HepG2 (cell line): ENCODE results near the gene BRD2. TPM values are rescaled to one million over a fixed set of nuclear protein-coding genes. Genes with fewer than 3 reads are reported as not detected.

Experiments
- CEBPG ChIP-seq: IDR thresholded peaks from 2 replicates; pipeline ENCODE4 v1.6.1; 2016
- KDM4B ChIP-seq: sonication (generic); formaldehyde crosslinking; IDR thresholded peaks from 2 replicates; pipeline ENCODE4 v1.4.0; 2020; ENCODE audit warnings: missing genetic modification reagents
- MEIS1 ChIP-seq: sonication (generic); formaldehyde crosslinking; IDR thresholded peaks from 2 replicates; pipeline ENCODE4 v1.9.0; 2021; ENCODE audit warnings: mild to moderate bottlenecking, missing genetic modification reagents, moderate library complexity, borderline replicate concordance
- SETDB1 ChIP-seq: sonication (generic); formaldehyde crosslinking; IDR thresholded peaks from 2 replicates; pipeline ENCODE4 v1.5.1; 2020; ENCODE audit warnings: missing genetic modification reagents, mild to moderate bottlenecking, borderline replicate concordance
- SMC3 ChIP-seq: IDR thresholded peaks from 2 replicates; pipeline ENCODE4 v1.6.1; 2011; ENCODE audit warnings: low read length, improper control_type of control experiment
- SYNCRIP ChIP-seq: fragments of 200-400 bp; formaldehyde crosslinking; IDR thresholded peaks from 2 replicates; pipeline ENCODE4 v1.6.1; 2018; ENCODE audit warnings: mild to moderate bottlenecking, low read depth, low read length; ENCODE audit not compliant: insufficient read depth
- ZNF124 ChIP-seq: sonication (generic); formaldehyde crosslinking; IDR thresholded peaks from 2 replicates; pipeline ENCODE4 v1.4.0; 2020; ENCODE audit warnings: missing genetic modification reagents
- ZNF207 ChIP-seq: fragments of 450-650 bp; IDR thresholded peaks from 2 replicates; pipeline ENCODE4 v1.6.1; 2016; ENCODE audit warnings: antibody characterized with exemption, borderline replicate concordance
- ZNF709 ChIP-seq: sonication (generic); formaldehyde crosslinking; IDR thresholded peaks from 2 replicates; pipeline ENCODE4 v1.5.0; 2020; ENCODE audit warnings: mild to moderate bottlenecking, missing genetic modification reagents
- ZZZ3 ChIP-seq: sonication (generic); formaldehyde crosslinking; IDR thresholded peaks from 2 replicates; pipeline ENCODE4 v1.4.0; 2020; ENCODE audit warnings: missing genetic modification reagents, mild to moderate bottlenecking, borderline replicate concordance
- polyA plus RNA-seq, 8 experiments: library from polyadenylated mRNA; depleted of rRNA in 3 of 8; stranded (reverse) in 7 of 8; unstranded in 1 of 8; fragments of >200 nt; fragmentation: Illumina TruSeq in 4 of 8; extraction: Trizol in 4 of 8; gene quantifications; 2 replicates each; pipeline versions ENCODE4 v1.2.1 to v1.2.3, GENCODE V29; 2011 to 2016; ENCODE audit warnings: low read depth in 4 of 8, missing spikeins in 1 of 8, mixed read lengths in 1 of 8; ENCODE audit not compliant: insufficient read depth in 1 of 8
- total RNA-seq, 5 experiments: library from RNA; depleted of rRNA; stranded (reverse); fragments of >200 nt; fragmentation: Illumina TruSeq; extraction: Trizol; gene quantifications; 2 replicates each; pipeline ENCODE4 v1.2.3, GENCODE V29; 2016; ENCODE audit warnings: low read depth in 1 of 5
- TF ChIP-seq, protein P1 (sequence below): sonication (generic); formaldehyde crosslinking; conservative IDR thresholded peaks from 2 replicates; pipeline ENCODE4 v1.8.0; 2022; ENCODE audit warnings: mild to moderate bottlenecking, moderate library complexity, missing genetic modification reagents
- TF ChIP-seq, protein P2 (sequence below): IDR thresholded peaks from 2 replicates; pipeline ENCODE4 v1.6.1; 2016; ENCODE audit warnings: control low read depth
- TF ChIP-seq, protein P3 (sequence below), 2 experiments: fragments of 450-650 bp in 1 of 2; sonication (generic) in 1 of 2; formaldehyde crosslinking; IDR thresholded peaks; 2 replicates each; pipeline versions ENCODE4 v1.5.0 to v1.8.0; 2020 to 2022; ENCODE audit warnings: mild to moderate bottlenecking in 1 of 2, missing genetic modification reagents in 1 of 2
- TF ChIP-seq, protein P4 (sequence below): sonication (generic); formaldehyde crosslinking; IDR thresholded peaks from 2 replicates; pipeline ENCODE4 v1.8.1; 2023; ENCODE audit warnings: mild to moderate bottlenecking, inconsistent platforms, moderate library complexity, missing genetic modification reagents, borderline replicate concordance

Gene BRD2
- total and polyA plus RNA-seq, 2 of the 13 experiments (the other 11 are each of a cell fraction or from before 2014, with no cell fraction given) = 143 to 202 TPM

- TF ChIP-seq MEIS1 (CRISPR knock-in tag) = 0 out of 2 replicates have a peak, but pooled peaks have one; percentile 14
- 0 out of 2 replicates have a peak, but pooled peaks have one; percentile 19 for TF ChIP-seq ZNF124
- TF ChIP-seq ZNF709 (CRISPR knock-in tag) = peak; percentile 16; the same call in 1 of the 2 replicates
- no peak for TF ChIP-seq CEBPG
- TF ChIP-seq, protein P1, sequence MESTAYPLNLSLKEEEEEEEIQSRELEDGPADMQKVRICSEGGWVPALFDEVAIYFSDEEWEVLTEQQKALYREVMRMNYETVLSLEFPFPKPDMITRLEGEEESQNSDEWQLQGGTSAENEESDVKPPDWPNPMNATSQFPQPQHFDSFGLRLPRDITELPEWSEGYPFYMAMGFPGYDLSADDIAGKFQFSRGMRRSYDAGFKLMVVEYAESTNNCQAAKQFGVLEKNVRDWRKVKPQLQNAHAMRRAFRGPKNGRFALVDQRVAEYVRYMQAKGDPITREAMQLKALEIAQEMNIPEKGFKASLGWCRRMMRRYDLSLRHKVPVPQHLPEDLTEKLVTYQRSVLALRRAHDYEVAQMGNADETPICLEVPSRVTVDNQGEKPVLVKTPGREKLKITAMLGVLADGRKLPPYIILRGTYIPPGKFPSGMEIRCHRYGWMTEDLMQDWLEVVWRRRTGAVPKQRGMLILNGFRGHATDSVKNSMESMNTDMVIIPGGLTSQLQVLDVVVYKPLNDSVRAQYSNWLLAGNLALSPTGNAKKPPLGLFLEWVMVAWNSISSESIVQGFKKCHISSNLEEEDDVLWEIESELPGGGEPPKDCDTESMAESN (CRISPR knock-in tag) = no peak; the same call in 1 of the 2 replicates
- TF ChIP-seq, protein P2, sequence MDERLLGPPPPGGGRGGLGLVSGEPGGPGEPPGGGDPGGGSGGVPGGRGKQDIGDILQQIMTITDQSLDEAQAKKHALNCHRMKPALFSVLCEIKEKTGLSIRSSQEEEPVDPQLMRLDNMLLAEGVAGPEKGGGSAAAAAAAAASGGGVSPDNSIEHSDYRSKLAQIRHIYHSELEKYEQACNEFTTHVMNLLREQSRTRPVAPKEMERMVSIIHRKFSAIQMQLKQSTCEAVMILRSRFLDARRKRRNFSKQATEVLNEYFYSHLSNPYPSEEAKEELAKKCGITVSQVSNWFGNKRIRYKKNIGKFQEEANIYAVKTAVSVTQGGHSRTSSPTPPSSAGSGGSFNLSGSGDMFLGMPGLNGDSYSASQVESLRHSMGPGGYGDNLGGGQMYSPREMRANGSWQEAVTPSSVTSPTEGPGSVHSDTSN (CRISPR knock-in tag) = no peak
- TF ChIP-seq SETDB1 = no peak
- TF ChIP-seq ZZZ3 (CRISPR knock-in tag) = no peak
- TF ChIP-seq SMC3 = no peak
- TF ChIP-seq, protein P3, sequence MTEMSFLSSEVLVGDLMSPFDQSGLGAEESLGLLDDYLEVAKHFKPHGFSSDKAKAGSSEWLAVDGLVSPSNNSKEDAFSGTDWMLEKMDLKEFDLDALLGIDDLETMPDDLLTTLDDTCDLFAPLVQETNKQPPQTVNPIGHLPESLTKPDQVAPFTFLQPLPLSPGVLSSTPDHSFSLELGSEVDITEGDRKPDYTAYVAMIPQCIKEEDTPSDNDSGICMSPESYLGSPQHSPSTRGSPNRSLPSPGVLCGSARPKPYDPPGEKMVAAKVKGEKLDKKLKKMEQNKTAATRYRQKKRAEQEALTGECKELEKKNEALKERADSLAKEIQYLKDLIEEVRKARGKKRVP (CRISPR knock-in tag; IDR thresholded peaks at IDR 0.05) = peak in 1 of 2 experiments; percentile 60; a peak in 1 of 4 replicates
- no peak for TF ChIP-seq SYNCRIP
- TF ChIP-seq KDM4B (CRISPR knock-in tag) = no peak
- TF ChIP-seq, protein P4, sequence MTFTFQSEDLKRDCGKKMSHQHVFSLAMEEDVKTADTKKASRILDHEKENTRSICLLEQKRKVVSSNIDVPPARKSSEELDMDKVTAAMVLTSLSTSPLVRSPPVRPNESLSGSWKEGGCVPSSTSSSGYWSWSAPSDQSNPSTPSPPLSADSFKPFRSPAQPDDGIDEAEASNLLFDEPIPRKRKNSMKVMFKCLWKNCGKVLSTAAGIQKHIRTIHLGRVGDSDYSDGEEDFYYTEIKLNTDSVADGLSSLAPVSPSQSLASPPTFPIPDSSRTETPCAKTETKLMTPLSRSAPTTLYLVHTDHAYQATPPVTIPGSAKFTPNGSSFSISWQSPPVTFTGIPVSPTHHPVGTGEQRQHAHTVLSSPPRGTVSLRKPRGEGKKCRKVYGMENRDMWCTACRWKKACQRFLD = no peak; the same call in 1 of the 2 replicates
- no peak for TF ChIP-seq ZNF207
Observed at GRCh38 chr6:32970413-32971241, 2.2 kb downstream of the BRD2 start (continued).
